HG02938 (cell line): ENCODE data around the gene CHM.
"Not testable (repeated sequence)": the region's sequence is repeated elsewhere in the genome, so short reads cannot be mapped to it uniquely, and the experiment has no call there.

Source experiments
- ATAC-seq: cut with Tn5 transposase; IDR thresholded peaks from one replicate; pipeline ENCODE4 v1.9.1; 2021; ENCODE audit warnings: mild to moderate bottlenecking, moderate library complexity; ENCODE audit not compliant: unreplicated experiment

Gene CHM

DNA sequence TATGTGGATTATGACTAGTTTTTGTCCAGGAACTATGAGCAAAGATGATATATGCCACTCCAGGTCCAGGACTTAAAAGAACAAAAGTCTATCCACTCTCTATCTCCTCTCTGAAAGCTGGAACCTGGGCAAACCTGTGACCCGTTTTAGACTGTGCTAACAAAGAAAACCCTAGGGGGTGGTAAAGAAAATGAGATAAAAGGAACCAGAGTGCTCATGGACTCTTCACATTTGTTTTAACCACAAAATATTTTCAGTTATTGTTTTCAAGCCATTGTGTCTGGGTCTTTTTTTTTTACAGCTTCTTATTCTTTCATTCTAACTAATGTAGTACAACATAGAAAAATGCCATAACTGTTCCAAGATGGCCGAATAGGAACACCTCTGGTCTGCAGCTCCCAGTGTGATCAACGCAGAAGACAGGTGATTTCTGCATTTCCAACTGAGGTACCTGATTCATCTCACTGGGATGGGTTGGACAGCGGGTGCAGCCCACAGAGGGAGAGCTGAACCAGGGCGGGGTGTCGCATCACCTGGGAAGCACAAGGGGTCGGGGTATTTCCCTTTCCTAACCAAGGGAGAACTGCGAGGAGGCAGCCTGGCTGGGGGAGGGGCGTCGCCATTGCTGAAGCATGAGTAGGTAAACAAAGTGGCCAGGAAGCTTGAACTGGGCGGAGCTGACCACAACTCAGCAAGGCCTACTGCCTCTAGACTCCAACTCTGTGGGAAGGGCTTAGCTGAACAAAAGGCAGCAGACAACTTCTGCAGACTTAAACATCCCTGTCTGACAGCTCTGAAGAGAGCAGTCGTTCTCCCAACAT is 45.1 kb downstream of the CHM start:
- ATAC-seq: no peak

GRCh38 chrX:85998954-85999353 is 48.4 kb downstream of the CHM start:
- no peak for ATAC-seq

DNA sequence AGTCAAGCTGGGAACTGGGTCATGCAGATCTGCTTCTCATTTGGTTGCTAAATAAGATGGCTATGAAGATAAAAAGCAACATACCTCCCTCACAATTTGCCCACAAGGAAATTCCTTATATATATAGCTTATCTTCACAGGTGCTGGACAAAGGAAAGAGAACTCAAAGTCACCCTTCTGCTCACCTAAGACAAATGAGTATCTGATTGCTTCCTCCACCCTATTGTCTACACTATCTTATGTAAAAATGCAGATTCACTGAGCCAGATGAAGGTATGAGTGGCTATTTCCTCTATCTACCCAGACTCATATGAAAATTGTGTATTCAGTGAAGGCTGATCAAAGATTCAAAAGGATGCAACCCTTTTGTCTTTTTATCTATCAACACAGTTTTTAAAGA is 50.8 kb downstream of the CHM start:
- no peak for ATAC-seq

GRCh38 chrX:85995641-85996040 is 51.7 kb downstream of the CHM start:
- ATAC-seq: no peak

DNA sequence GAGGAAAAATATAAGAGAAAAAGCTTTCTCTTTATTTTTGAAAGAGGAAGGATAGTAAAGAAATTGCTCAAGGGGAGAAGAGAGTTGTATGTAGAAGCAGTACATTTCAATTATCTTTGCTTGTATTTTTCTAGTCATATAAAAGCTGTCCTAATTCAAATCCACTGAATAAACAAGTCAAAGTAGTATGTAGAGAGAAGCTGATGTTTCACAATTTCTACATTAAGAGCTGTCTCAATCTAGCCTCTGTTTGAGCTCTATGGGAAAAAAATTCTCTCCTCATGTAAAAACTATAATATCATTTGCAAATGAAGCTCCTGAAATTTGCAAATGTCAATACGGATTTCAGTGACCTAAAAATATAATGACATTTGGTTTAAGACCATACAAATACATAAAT is 52.6 kb downstream of the CHM start:
- no peak for ATAC-seq

DNA sequence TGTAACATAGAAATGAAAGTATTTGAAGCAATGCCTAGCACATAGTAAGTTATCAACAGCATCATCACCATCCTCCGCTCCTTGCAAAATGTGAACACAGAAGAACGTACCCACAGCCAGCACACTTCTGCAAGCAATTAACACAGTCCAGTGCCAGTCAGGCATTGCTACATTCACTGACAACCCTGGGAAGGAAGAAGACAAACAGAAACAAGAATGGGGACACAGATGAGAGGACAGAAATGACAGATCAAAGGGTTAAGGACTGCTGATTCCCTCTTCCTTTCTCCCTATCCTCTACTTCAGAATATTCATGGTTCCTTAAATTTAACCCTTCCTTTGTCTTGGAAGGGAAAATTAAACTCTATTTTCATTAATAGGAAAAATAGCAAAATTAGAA is 53.1 kb downstream of the CHM start:
- no peak for ATAC-seq

DNA sequence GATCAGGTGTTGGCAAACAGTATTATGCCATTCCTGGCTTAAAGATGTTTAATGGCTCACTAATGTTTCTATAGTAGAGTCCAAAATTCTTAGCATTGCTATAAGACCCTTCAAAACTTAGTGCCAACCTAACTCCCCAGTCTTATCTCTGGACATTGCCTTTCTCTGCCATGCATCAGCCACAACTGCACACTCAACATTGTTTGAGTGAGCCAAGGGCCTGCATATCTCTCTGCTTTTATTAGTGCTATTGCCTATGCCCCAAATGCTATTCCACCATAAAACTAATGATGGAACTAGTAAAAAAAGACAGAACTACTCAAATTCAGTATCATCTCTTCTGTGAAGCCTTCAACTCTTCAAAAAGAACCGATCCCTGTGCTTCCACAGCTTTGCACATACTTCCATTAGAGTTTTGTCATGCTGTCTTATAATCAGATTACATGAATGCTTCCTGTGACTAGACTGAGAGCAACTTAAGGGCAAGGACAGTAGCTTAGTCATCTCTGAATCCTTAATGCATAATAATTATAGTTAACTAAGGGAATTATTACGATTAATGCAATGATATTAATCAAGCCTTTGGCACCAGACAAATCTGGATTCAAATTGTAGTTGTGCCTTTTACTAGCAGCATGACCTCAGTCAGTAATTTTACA is 53.7 kb downstream of the CHM start:
- no peak for ATAC-seq

DNA sequence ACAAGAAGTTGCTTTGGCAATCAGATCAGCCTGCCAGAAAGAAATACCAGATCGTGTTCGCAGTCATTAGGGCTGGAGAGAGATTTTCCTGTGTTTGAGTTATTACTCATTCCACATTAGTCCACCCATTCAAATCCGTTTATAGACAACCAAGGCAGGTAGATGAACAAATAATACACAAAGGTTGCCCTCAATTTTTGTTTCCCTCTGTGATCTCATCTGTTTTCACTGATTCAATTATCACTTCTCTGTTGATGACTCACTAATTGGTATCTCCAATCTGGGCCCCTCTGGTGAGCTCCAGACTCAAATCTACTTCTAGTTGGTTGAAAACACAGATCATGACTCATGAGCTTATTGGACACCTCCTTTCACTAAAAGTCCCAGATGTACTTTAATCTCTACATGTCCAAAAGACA is 54.5 kb downstream of the CHM start:
- ATAC-seq: no peak

DNA sequence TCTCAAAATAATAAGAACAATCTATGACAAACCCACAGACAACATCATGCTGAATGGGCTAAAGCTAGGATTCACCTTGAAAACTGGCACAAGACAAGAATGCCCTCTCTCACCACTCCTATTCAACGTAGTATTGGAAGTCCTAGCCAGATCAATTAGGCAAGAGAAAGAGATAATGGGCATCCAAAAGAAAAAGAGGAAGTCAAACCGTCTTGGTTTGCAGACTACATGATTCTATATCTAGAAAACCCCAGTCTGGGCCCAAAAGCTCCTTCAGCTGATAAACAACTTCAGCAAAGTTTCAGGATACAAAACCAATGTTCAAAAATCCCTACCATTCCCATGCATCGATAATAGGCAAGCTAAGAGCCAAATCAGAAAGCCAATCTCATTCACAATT is 59.0 kb downstream of the CHM start:
- ATAC-seq: no peak

DNA sequence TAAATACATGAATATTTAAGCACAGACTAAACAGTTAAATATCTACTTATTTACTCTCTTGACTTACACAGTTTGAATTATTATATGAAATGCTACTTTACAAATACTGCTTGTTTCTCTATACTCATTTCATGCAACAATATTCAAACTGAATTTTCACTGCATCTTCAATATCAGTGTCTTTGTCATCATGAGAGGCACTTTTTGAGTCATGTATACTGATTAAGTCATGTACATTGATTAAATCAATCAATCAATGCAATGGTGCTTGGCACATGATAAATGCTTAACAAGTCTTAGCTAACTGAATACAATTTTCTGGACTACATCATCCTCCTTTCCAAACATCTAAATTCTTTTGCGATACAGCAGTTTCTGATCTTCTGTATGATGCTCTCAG is 67.1 kb downstream of the CHM start:
- ATAC-seq: no peak

DNA sequence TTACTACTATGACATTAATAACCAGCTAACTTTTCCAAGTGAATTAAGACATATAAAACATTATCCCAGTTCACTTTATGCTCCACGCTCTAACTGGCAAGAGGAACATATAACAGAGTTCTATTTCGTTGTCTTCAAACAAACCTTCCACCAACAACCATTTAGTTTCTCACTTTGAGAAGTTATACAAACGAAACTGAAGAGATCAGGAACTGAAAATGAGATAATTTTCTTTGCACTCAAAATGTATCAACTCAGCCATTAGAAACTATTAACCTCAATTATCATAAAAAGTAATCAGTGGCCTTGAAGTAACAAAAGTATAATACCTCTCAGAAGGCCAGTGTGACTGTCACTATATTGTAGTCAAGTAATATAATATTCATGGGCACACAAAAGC is 70.1 kb downstream of the CHM start:
- peak; percentile 89 for ATAC-seq

DNA sequence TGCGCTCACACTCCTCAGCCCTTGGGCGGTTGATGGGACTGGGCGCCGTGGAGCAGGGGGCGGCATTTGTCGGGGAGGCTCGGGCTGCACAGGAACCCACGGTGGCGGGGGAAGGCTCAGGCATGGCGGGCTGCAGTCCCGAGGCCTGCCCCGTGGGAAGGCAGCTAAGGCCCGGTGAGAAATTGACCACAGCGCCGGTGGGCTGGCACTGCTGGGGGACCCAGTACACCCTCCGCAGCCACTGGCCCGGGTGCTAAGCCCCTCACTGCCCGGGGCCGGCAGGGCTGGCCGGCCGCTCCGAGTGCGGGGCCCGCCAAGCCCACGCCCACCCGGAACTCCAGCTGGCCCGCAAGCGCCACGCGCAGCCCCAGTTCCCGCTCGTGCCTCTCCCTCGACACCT is 75.0 kb downstream of the CHM start:
- not testable (repeated sequence) for ATAC-seq

GRCh38 chrX:85964744-85965143 is 82.6 kb downstream of the CHM start:
- no peak for ATAC-seq

GRCh38 chrX:85963736-85964135 is 83.6 kb downstream of the CHM start:
- ATAC-seq: no peak

DNA sequence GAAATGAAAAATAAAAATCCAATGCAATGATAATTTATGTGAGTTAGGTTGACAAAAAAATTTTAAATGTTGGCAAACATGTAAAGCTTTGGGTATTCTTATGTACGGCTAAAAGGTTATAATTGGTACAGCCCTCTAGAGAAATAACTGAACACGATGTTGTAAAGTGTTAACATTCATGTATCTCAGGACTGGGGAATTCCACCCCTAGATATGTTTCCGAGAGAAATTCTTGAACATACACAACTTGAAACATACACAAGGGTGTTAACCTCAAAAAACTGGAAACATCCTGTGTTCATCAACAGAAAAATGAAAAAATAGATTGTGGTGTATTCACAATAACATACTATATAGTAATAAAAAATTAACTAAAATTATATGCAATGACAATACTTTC is 91.8 kb downstream of the CHM start:
- ATAC-seq: no peak

- ATAC-seq: not testable (repeated sequence)
These were observed 102.6 kb downstream of the CHM start for GRCh38 chrX:85944751-85945150.

- no peak for ATAC-seq
These were observed 106.1 kb downstream of the CHM start for GRCh38 chrX:85941275-85941674.

- ATAC-seq: not testable (repeated sequence)
These were observed 107.4 kb downstream of the CHM start for GRCh38 chrX:85939942-85940341.

DNA sequence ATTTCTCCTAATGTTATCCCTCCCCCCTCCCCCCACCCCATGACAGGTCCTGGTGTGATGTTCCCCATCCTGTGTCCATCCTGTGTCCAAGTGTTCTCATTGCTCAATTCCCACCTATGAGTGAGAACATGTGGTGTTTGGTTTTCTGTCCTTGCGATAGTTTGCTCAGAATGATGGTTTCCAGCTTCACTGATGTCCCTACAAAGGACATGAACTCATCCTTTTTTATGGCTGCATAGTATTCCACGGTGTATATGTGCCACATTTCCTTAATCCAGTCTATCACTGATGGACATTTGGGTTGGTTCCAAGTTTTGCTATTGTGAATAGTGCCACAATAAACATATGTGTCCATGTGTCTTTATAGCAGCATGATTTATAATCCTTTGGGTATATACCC is 113.0 kb downstream of the CHM start:
- ATAC-seq: not testable (repeated sequence)

- no peak for ATAC-seq
These were observed 117.3 kb downstream of the CHM start for GRCh38 chrX:85930099-85930498.

- ATAC-seq: no peak
These were observed 118.8 kb downstream of the CHM start for GRCh38 chrX:85928606-85929005.

GRCh38 chrX:85927740-85928139 is 119.6 kb downstream of the CHM start:
- ATAC-seq: no peak

DNA sequence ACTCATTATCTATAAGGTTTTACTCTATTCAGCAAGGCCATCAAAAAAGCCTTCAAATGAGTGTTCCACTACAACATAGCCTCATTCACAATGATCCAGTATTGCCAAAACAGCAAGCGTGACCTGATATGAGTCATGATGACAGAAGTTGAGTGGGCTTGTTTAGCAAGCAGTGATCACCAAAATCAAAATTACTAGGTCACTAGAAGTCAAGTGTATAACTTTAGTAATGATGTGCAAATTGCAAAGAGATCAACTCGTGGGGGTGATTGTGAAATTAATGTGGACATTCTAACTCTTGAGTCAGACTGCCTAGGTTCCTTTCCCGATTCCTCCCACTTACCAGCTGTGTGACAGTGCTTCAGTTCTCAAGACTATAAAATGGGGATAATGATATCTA is 124.5 kb downstream of the CHM start:
- no peak for ATAC-seq
